ENCODE data around the gene ZNF615.
"Not testable (repeated sequence)": the region's sequence is repeated elsewhere in the genome, so short reads cannot be mapped to it uniquely, and the experiment has no call there.

ZNF615 gene

GRCh38 chr19:52007806-52008557, at the start of gene ZNF615:
Gene ZNF615, minus strand, starts transcription at chr19:52008211. Its CDS starts 4,500 bp downstream, at chr19:52003711.
- no peak for TF ChIP-seq CTCF (IDR thresholded peaks at IDR 0.05; ENCODE audit: insufficient read depth, missing control alignments)
- no peak for FAIRE-seq
- DNase-seq (ENCODE audit: insufficient read length, low spot score): peak; percentile 46

DNA sequence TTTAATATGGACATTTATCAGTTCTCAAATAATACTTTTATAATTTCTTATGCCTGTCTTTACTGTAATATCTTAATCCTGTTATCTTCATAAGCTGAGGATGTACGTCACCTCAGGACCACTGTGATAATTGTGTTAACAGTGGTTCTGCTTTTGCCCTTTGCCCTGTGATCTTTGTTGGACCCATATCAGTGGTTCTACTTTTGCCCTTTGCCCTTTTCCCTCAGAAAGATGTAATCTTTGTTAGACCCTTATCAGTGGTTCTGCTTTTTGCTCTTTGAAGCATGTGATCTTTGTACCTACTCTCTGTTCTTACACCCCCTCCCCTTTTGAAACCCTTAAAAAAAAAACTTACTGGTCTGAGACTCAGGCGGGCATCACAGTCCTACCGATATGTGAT, 48.5 kb upstream of the ZNF615 start:
- not testable (repeated sequence) for DNase-seq (ENCODE audit: insufficient read length, low spot score); FAIRE-seq

DNA sequence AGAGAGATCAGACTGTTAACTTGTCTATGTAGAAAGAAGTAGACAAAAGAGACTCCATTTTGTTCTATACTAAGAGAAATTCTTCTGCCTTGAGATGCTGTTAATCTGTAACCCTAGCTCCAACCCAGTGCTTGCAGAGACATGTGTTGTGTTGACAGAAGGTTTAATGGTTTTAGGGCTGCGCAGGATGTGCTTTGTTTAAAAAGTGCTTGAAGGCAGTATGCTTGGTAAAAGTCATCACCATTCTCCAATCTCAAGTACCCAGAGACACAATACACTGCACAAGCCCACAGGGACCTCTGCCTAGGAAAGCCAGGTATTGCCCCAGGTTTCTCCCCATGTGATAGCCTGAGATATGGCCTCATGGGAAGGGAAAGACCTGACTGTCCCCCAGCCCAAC, 43.7 kb upstream of the ZNF615 start:
- not testable (repeated sequence) for FAIRE-seq; DNase-seq (ENCODE audit: insufficient read length, low spot score)

DNA sequence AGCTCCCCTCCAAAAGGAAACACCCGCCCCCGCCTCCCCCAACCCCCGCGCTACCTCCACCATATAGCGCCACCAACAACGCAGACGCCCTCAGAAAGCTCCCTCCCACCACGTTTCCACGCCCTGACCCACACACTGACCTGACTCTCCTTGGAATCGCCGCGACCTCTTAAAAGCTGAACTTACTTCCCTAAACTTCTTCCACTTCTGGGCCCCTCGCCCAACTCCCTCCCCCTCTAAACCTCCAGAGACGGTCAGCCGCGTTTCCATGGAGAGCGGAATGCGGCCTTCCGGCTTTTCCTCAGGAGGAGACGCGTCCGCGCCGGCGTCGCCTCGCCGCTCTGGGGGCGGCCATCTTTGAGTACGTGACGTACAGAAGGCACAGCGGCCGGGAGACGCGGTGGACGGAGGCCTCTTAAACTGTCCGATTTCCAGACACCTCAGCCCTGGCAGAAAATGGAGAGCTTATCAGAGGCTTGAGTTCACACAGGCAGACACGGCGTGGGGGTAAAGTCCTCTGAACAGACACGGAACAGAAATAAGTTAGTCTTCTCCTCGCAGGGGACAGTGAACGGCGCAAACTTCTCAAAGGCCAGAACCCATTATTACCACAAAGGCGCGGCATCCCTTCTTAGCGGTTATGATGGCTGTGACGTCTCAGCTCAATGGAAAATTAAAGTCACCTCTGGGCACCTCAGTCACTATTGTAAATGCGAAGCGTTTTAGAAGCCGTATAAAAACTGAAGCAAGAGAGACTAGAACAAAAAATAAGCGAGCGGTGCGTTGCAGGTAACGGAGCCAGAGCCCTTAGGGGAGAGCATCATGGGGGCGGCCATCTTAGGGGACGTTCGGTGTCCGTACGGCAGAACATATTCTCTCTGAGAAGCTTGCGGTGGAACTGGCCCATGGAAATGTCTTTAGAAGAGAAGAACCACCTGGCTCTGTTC, 40.8 kb upstream of the ZNF615 start, which contains the start of gene ZNF432:
Gene ZNF432 (minus strand): TSS at position 284 of the 947 bp plus-strand sequence. CDS start 1,970 bp downstream, outside the sequence.
- FAIRE-seq (no peak), DNase-seq (ENCODE audit: insufficient read length, low spot score) (peak; percentile 43)
- TF ChIP-seq CTCF (IDR thresholded peaks at IDR 0.05; ENCODE audit: insufficient read depth, missing control alignments): no peak

GRCh38 chr19:52039169-52039568, 31.2 kb upstream of the ZNF615 start:
- no peak for DNase-seq (ENCODE audit: insufficient read length, low spot score)
- no peak for TF ChIP-seq CTCF (IDR thresholded peaks at IDR 0.05; ENCODE audit: insufficient read depth, missing control alignments)
- no peak for FAIRE-seq

DNA sequence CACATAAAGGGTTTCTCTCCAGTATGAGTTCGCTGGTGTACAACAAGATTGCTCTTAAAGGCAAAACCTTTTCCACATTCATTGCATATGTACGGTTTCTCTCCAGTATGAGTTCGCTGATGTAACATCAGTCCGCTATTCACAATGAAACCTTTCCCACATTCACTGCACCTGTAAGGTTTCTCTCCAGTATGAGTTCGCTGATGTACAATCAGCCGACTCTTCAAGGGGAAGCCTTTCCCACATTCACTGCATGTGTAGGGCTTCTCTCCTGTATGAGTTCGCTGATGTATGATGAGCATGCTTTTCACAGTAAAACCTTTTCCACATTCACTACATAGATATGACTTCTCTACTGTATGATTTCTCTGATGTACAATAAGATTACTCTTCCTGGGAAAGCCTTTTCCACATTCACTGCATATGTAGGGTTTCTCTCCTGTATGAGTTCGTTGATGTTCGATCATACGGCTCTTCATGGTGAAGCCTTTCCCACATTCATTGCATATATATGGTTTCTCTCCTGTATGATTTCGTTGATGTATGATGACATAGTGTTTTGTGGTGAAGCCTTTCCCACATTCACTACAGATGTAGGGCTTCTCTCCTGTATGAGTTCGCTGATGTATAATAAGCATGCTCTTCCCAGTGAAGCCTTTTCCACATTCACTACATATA, 26.2 kb upstream of the ZNF615 start:
- no peak for TF ChIP-seq CTCF (IDR thresholded peaks at IDR 0.05; ENCODE audit: insufficient read depth, missing control alignments)
- FAIRE-seq: no peak

GRCh38 chr19:52028780-52029123, 20.7 kb upstream of the ZNF615 start:
- FAIRE-seq (no peak), DNase-seq (ENCODE audit: insufficient read length, low spot score) (no peak)
- TF ChIP-seq CTCF (IDR thresholded peaks at IDR 0.05; ENCODE audit: insufficient read depth, missing control alignments): no peak

More for the DNA sequence above, 26.2 kb upstream of the ZNF615 start:
- no peak for DNase-seq (ENCODE audit: insufficient read length, low spot score)
